HepG2 (cell line): ENCODE measurements around the gene TBL3. TPM values are rescaled to one million over a fixed set of nuclear protein-coding genes. Genes with fewer than 3 reads are reported as not detected.
A peak's percentile ranks its signal among the peaks of the same experiment; 100 is the strongest.

ENCODE experiments used
- ARID2 ChIP-seq: sonication (generic); formaldehyde crosslinking; IDR thresholded peaks from 2 replicates; pipeline ENCODE4 v1.8.1; 2022; ENCODE audit warnings: mild to moderate bottlenecking, missing genetic modification reagents, borderline replicate concordance
- ARNTL ChIP-seq: sonication (generic); formaldehyde crosslinking; IDR thresholded peaks from 2 replicates; pipeline ENCODE4 v1.4.0; 2020; ENCODE audit warnings: mild to moderate bottlenecking, missing genetic modification reagents
- CBX5 ChIP-seq: sonication (generic); formaldehyde crosslinking; IDR thresholded peaks from 2 replicates; pipeline ENCODE4 v1.4.0; 2020; ENCODE audit warnings: missing genetic modification reagents, borderline replicate concordance
- ETV5 ChIP-seq: IDR thresholded peaks from 2 replicates; pipeline ENCODE4 v1.6.1; 2018; ENCODE audit warnings: missing biosample characterization, missing genetic modification reagents, inconsistent platforms, borderline replicate concordance
- GABPA ChIP-seq, 2 experiments: IDR thresholded peaks; 2 replicates each; pipeline ENCODE4 v1.6.1; 2011 to 2016; ENCODE audit warnings: low read depth in 2 of 2, low read length in 1 of 2, missing biosample characterization in 1 of 2, missing genetic modification characterization in 1 of 2
- HNRNPL ChIP-seq: fragments of 200-400 bp; formaldehyde crosslinking; IDR thresholded peaks from 2 replicates; pipeline ENCODE4 v1.6.1; 2017; ENCODE audit warnings: mild to moderate bottlenecking, low read depth, low read length
- NFE2 ChIP-seq: sonication (generic); formaldehyde crosslinking; IDR thresholded peaks from 2 replicates; pipeline ENCODE4 v1.4.0; 2020; ENCODE audit warnings: missing genetic modification reagents
- PAF1 ChIP-seq: IDR thresholded peaks from 2 replicates; pipeline ENCODE4 v1.6.1; 2016; ENCODE audit warnings: missing genetic modification reagents, missing compliant biosample characterization
- PCBP1 ChIP-seq: fragments of 200-400 bp; formaldehyde crosslinking; IDR thresholded peaks from 2 replicates; pipeline ENCODE4 v1.6.1; 2017; ENCODE audit warnings: mild to moderate bottlenecking, low read depth, low read length, borderline replicate concordance
- RCOR2 ChIP-seq: IDR thresholded peaks from 2 replicates; pipeline ENCODE4 v1.6.1; 2016; ENCODE audit warnings: missing biosample characterization, missing genetic modification reagents
- REXO4 ChIP-seq: sonication (generic); formaldehyde crosslinking; IDR thresholded peaks from 2 replicates; pipeline ENCODE4 v1.8.0; 2022; ENCODE audit warnings: missing genetic modification reagents, mild to moderate bottlenecking, borderline replicate concordance
- SSRP1 ChIP-seq: IDR thresholded peaks from 2 replicates; pipeline ENCODE4 v1.6.1; 2016; ENCODE audit warnings: control low read depth
- THAP11 ChIP-seq: IDR thresholded peaks from 2 replicates; pipeline ENCODE4 v1.6.1; 2016; ENCODE audit warnings: missing biosample characterization, missing genetic modification reagents
- U2AF1 ChIP-seq: fragments of 200-400 bp; formaldehyde crosslinking; optimal IDR thresholded peaks from 2 replicates; pipeline ENCODE3; 2017; ENCODE audit warnings: mild to moderate bottlenecking, low read depth, low read length
- ZFP36 ChIP-seq: fragments of 150-350 bp; IDR thresholded peaks from 2 replicates; pipeline ENCODE4 v1.6.1; 2018; ENCODE audit warnings: borderline replicate concordance, low read length, low read depth; ENCODE audit not compliant: partially characterized antibody
- ZNF354B ChIP-seq: sonication (generic); formaldehyde crosslinking; IDR thresholded peaks from 2 replicates; pipeline ENCODE4 v1.8.0; 2022; ENCODE audit warnings: mild to moderate bottlenecking, missing genetic modification reagents
- ZNF605 ChIP-seq: sonication (generic); formaldehyde crosslinking; IDR thresholded peaks from 2 replicates; pipeline ENCODE4 v1.8.0; 2022; ENCODE audit warnings: mild to moderate bottlenecking, missing genetic modification reagents
- polyA plus RNA-seq, 8 experiments: library from polyadenylated mRNA; depleted of rRNA in 3 of 8; stranded (reverse) in 7 of 8; unstranded in 1 of 8; fragments of >200 nt; fragmentation: Illumina TruSeq in 4 of 8; extraction: Trizol in 4 of 8; gene quantifications; 2 replicates each; pipeline versions ENCODE4 v1.2.1 to v1.2.3, GENCODE V29; 2011 to 2016; ENCODE audit warnings: low read depth in 4 of 8, missing spikeins in 1 of 8, mixed read lengths in 1 of 8; ENCODE audit not compliant: insufficient read depth in 1 of 8
- total RNA-seq, 5 experiments: library from RNA; depleted of rRNA; stranded (reverse); fragments of >200 nt; fragmentation: Illumina TruSeq; extraction: Trizol; gene quantifications; 2 replicates each; pipeline ENCODE4 v1.2.3, GENCODE V29; 2016; ENCODE audit warnings: low read depth in 1 of 5
- TF ChIP-seq, protein P1 (sequence below): sonication (generic); formaldehyde crosslinking; IDR thresholded peaks from 2 replicates; pipeline ENCODE4 v1.4.0; 2020; ENCODE audit warnings: missing genetic modification reagents
- TF ChIP-seq, protein P2 (sequence below): sonication (generic); formaldehyde crosslinking; IDR thresholded peaks from 2 replicates; pipeline ENCODE4 v1.5.1; 2020; ENCODE audit warnings: missing genetic modification reagents, mild to moderate bottlenecking, borderline replicate concordance
- TF ChIP-seq, protein P3 (sequence below): sonication (generic); formaldehyde crosslinking; IDR thresholded peaks from 2 replicates; pipeline ENCODE4 v1.8.1; 2022; ENCODE audit warnings: mild to moderate bottlenecking, missing genetic modification reagents
- TF ChIP-seq, protein P4 (sequence below): IDR thresholded peaks from 2 replicates; pipeline ENCODE4 v1.6.1; 2016; ENCODE audit warnings: missing genetic modification reagents, missing compliant biosample characterization
- TF ChIP-seq, protein P5 (sequence below): sonication (generic); formaldehyde crosslinking; IDR thresholded peaks from 2 replicates; pipeline ENCODE4 v1.4.0; 2020; ENCODE audit warnings: missing genetic modification reagents

Gene TBL3
- total and polyA plus RNA-seq, 2 of the 13 experiments (the other 11 are each of a cell fraction or from before 2014, with no cell fraction given): 16.8 to 38.0 TPM

DNA sequence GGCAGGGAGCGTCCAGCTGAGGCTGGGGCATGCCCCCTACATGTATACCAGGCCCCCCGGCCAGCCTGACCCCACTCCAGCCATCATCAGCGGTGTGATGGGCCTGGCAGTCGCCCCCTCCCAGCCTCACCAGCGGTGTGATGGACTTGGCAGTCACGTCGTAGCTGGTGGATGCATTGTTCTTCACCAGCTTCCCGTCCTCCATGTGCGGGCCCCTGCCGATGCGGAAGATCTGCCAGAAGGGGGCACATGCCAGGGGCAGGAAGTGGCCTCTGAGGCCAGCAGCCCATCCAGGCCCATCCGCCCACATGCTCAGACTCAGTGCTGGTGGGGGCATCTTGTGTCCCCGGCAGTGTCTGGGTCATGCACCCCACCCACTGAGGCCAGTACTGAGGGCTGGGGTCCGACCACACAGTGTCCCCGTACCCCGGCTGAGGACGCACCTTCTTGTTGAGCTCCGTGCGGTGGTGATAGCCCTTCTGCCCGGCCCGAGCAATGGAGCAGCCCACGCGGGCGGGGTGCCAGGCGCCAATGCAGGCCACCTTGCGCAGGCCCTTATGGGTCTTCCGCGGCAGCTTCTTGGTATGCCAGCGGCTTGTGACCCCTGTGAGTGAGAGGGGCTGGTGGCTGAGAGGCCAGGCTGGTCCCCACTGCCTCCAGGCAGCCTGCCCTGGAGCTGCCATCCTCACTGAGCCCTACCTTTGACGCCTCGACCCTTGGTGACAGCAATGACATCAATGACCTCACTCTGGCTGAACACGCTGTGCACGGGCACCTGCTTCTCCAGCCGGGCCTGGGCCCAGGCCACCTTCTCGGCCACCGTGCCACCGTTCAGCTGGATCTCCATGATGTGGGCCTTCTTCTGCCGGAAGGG, 25.1 kb upstream of the TBL3 start (continued):
- TF ChIP-seq GABPA (IDR thresholded peaks at IDR 0.05; ENCODE audit: low read depth, low read length) (no peak), GABPA (CRISPR knock-in tag; IDR thresholded peaks at IDR 0.05; ENCODE audit: low read depth) (0 out of 2 replicates have a peak, but pooled peaks have one; percentile 22), HNRNPL (peak; percentile 90), SSRP1 (no peak), CBX5 (CRISPR knock-in tag) (0 out of 2 replicates have a peak, but pooled peaks have one; percentile 13), REXO4 (CRISPR knock-in tag) (no peak), PAF1 (CRISPR knock-in tag) (no peak), ZNF354B (no peak), ETV5 (CRISPR knock-in tag) (0 out of 2 replicates have a peak, but pooled peaks have one; percentile 27), ZFP36 (no peak), U2AF1 (no peak), RCOR2 (CRISPR knock-in tag) (no peak), NFE2 (CRISPR knock-in tag) (no peak), PCBP1 (no peak), ARNTL (CRISPR knock-in tag) (no peak), ARID2 (CRISPR knock-in tag) (no peak), THAP11 (CRISPR knock-in tag) (peak; percentile 33; the same call in 1 of the 2 replicates), ZNF605 (CRISPR knock-in tag) (no peak)
- TF ChIP-seq, protein P1, sequence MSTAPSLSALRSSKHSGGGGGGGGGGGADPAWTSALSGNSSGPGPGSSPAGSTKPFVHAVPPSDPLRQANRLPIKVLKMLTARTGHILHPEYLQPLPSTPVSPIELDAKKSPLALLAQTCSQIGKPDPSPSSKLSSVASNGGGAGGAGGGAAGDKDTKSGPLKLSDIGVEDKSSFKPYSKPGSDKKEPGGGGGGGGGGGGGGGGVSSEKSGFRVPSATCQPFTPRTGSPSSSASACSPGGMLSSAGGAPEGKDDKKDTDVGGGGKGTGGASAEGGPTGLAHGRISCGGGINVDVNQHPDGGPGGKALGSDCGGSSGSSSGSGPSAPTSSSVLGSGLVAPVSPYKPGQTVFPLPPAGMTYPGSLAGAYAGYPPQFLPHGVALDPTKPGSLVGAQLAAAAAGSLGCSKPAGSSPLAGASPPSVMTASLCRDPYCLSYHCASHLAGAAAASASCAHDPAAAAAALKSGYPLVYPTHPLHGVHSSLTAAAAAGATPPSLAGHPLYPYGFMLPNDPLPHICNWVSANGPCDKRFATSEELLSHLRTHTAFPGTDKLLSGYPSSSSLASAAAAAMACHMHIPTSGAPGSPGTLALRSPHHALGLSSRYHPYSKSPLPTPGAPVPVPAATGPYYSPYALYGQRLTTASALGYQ (CRISPR knock-in tag): no peak
- TF ChIP-seq, protein P2, sequence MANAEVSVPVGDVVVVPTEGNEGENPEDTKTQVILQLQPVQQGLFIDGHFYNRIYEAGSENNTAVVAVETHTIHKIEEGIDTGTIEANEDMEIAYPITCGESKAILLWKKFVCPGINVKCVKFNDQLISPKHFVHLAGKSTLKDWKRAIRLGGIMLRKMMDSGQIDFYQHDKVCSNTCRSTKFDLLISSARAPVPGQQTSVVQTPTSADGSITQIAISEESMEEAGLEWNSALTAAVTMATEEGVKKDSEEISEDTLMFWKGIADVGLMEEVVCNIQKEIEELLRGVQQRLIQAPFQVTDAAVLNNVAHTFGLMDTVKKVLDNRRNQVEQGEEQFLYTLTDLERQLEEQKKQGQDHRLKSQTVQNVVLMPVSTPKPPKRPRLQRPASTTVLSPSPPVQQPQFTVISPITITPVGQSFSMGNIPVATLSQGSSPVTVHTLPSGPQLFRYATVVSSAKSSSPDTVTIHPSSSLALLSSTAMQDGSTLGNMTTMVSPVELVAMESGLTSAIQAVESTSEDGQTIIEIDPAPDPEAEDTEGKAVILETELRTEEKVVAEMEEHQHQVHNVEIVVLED (CRISPR knock-in tag): no peak
- TF ChIP-seq, protein P3, sequence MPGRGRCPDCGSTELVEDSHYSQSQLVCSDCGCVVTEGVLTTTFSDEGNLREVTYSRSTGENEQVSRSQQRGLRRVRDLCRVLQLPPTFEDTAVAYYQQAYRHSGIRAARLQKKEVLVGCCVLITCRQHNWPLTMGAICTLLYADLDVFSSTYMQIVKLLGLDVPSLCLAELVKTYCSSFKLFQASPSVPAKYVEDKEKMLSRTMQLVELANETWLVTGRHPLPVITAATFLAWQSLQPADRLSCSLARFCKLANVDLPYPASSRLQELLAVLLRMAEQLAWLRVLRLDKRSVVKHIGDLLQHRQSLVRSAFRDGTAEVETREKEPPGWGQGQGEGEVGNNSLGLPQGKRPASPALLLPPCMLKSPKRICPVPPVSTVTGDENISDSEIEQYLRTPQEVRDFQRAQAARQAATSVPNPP (CRISPR knock-in tag): no peak
- TF ChIP-seq, protein P4, sequence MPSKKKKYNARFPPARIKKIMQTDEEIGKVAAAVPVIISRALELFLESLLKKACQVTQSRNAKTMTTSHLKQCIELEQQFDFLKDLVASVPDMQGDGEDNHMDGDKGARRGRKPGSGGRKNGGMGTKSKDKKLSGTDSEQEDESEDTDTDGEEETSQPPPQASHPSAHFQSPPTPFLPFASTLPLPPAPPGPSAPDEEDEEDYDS (CRISPR knock-in tag): no peak
- TF ChIP-seq, protein P5, sequence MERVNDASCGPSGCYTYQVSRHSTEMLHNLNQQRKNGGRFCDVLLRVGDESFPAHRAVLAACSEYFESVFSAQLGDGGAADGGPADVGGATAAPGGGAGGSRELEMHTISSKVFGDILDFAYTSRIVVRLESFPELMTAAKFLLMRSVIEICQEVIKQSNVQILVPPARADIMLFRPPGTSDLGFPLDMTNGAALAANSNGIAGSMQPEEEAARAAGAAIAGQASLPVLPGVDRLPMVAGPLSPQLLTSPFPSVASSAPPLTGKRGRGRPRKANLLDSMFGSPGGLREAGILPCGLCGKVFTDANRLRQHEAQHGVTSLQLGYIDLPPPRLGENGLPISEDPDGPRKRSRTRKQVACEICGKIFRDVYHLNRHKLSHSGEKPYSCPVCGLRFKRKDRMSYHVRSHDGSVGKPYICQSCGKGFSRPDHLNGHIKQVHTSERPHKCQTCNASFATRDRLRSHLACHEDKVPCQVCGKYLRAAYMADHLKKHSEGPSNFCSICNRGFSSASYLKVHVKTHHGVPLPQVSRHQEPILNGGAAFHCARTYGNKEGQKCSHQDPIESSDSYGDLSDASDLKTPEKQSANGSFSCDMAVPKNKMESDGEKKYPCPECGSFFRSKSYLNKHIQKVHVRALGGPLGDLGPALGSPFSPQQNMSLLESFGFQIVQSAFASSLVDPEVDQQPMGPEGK: peak; percentile 50; the same call in 1 of the 2 replicates
